MG63 (cell line): ENCODE data around the gene ABCG4. TPM values are rescaled to one million over a fixed set of nuclear protein-coding genes. Genes with fewer than 3 reads are reported as not detected.
A peak's percentile ranks its signal among the peaks of the same experiment; 100 is the strongest.
"Not testable (repeated sequence)": the region's sequence is repeated elsewhere in the genome, so short reads cannot be mapped to it uniquely, and the experiment has no call there.

Experiments
- DNase-seq: peaks from one replicate; pipeline ENCODE4 v3.0.0-alpha.2; 2020
- H3K27me3 ChIP-seq: fragments of 250-450 bp; sonication (Bioruptor Pico); 2 replicates; pipeline ENCODE4 v1.5.1; 2020; ENCODE audit warnings: mild to moderate bottlenecking, moderate library complexity
- H3K36me3 ChIP-seq: fragments of 250-450 bp; sonication (Bioruptor Pico); 2 replicates; pipeline ENCODE4 v1.5.1; 2020; ENCODE audit warnings: mild to moderate bottlenecking, moderate library complexity
- H3K4me3 ChIP-seq: fragments of 250-450 bp; sonication (Bioruptor Pico); 2 replicates; pipeline ENCODE4 v1.5.1; 2020; ENCODE audit warnings: mild to moderate bottlenecking, moderate library complexity
- H3K9me3 ChIP-seq: fragments of 250-450 bp; sonication (Bioruptor Pico); 2 replicates; pipeline ENCODE4 v1.5.1; 2020; ENCODE audit warnings: mild to moderate bottlenecking, moderate library complexity
- total RNA-seq: library from RNA; depleted of rRNA; stranded (reverse); fragments of >200 nt; shearing (Covaris generic); gene quantifications from 2 replicates; pipeline ENCODE4 v1.2.3, GENCODE V29; 2014; ENCODE audit warnings: low replicate concordance; rRNA removed

Gene ABCG4
- not detected in 2 replicates for total RNA-seq

GRCh38 chr11:119149018-119149785 is at the start of gene ABCG4:
Gene ABCG4, plus strand, starts transcription at chr11:119149052. Its CDS starts 914 bp downstream, at chr11:119149966.
- Histone ChIP-seq H3K9me3 (no peaks in the 10 kb centered on the region), H3K4me3 (peak within 1 kb of the TSS; percentile 51), H3K36me3 (no peaks in the 10 kb centered on the region), H3K27me3 (no peaks in the 10 kb centered on the region; the same call in 1 of the 2 replicates)
- DNase-seq = peak; percentile 17

GRCh38 chr11:119099711-119100110 is 49.1 kb upstream of the ABCG4 start:
- H3K9me3 ChIP-seq = no peaks in the 10 kb centered on the region
- no peak for DNase-seq
- H3K27me3 ChIP-seq = no peaks in the 10 kb centered on the region
- H3K36me3 ChIP-seq = peaks cover 40% of the 10 kb centered on the region
- H3K4me3 ChIP-seq = no peak overlapping the region; the same call in 1 of the 2 replicates

- H3K9me3 ChIP-seq = no peaks in the 10 kb centered on the region
- peak overlapping the region; percentile 97 for H3K4me3 ChIP-seq
- peak; percentile 34 for DNase-seq
- peaks cover 35% of the 10 kb centered on the region for H3K36me3 ChIP-seq
- H3K27me3 ChIP-seq = no peaks in the 10 kb centered on the region
These were observed 48.4 kb upstream of the ABCG4 start for GRCh38 chr11:119100246-119100970.

- no peaks in the 10 kb centered on the region for H3K9me3 ChIP-seq
- H3K36me3 ChIP-seq = peaks cover 32% of the 10 kb centered on the region
- H3K27me3 ChIP-seq = no peaks in the 10 kb centered on the region
- peak overlapping the region; percentile 97 for H3K4me3 ChIP-seq
- peak; percentile 60 for DNase-seq
These were observed 47.7 kb upstream of the ABCG4 start for GRCh38 chr11:119100994-119101758.

GRCh38 chr11:119101759-119102423 is 47.0 kb upstream of the ABCG4 start, which contains the start of gene DPAGT1:
Gene DPAGT1, minus strand, starts transcription at chr11:119101853. Its CDS starts 198 bp downstream, at chr11:119101655.
- H3K36me3 ChIP-seq = peaks cover 25% of the 10 kb centered on the region
- DNase-seq = peak; percentile 97
- H3K27me3 ChIP-seq = no peaks in the 10 kb centered on the region
- H3K9me3 ChIP-seq = no peaks in the 10 kb centered on the region
- H3K4me3 ChIP-seq = peak within 1 kb of the TSS; percentile 97

GRCh38 chr11:119103161-119103664 is 45.6 kb upstream of the ABCG4 start:
- not testable (repeated sequence) for DNase-seq, H3K27me3 ChIP-seq, H3K9me3 ChIP-seq
- H3K36me3 ChIP-seq = peaks cover 12% of the 10 kb centered on the region
- H3K4me3 ChIP-seq = peak overlapping the region; percentile 97

GRCh38 chr11:119103793-119104192 is 45.1 kb upstream of the ABCG4 start:
- no peaks in the 10 kb centered on the region for H3K27me3 ChIP-seq
- no peak overlapping the region for H3K4me3 ChIP-seq

GRCh38 chr11:119106564-119107537 is 42.0 kb upstream of the ABCG4 start, which contains the start of gene C2CD2L:
Gene C2CD2L, plus strand, starts transcription at chr11:119107344. Its CDS starts 398 bp downstream, at chr11:119107742.
- H3K9me3 ChIP-seq = no peaks in the 10 kb centered on the region
- peak; percentile 92 for DNase-seq
- H3K4me3 ChIP-seq = peak within 1 kb of the TSS; percentile 83
- H3K27me3 ChIP-seq = no peaks in the 10 kb centered on the region
- H3K36me3 ChIP-seq = peaks cover 9% of the 10 kb centered on the region

More at GRCh38 chr11:119103793-119104192, 45.1 kb upstream of the ABCG4 start:
- no peak for DNase-seq
- no peaks in the 10 kb centered on the region for H3K9me3 ChIP-seq
- peaks cover 6% of the 10 kb centered on the region for H3K36me3 ChIP-seq

- H3K27me3 ChIP-seq = no peaks in the 10 kb centered on the region
- H3K36me3 ChIP-seq = peaks cover 11% of the 10 kb centered on the region
- peak; percentile 18 for DNase-seq
- H3K9me3 ChIP-seq = no peaks in the 10 kb centered on the region
- peak overlapping the region; percentile 83 for H3K4me3 ChIP-seq
These were observed 41.2 kb upstream of the ABCG4 start for GRCh38 chr11:119107538-119108145.

GRCh38 chr11:119108146-119108856 is 40.6 kb upstream of the ABCG4 start:
- peak; percentile 17 for DNase-seq

GRCh38 chr11:119108857-119109221 is 40.0 kb upstream of the ABCG4 start:
- Histone ChIP-seq H3K4me3 (peak overlapping the region; percentile 83), H3K9me3 (no peaks in the 10 kb centered on the region), H3K36me3 (peaks cover 14% of the 10 kb centered on the region), H3K27me3 (no peaks in the 10 kb centered on the region)
- no peak for DNase-seq

More at GRCh38 chr11:119108146-119108856, 40.6 kb upstream of the ABCG4 start:
- no peaks in the 10 kb centered on the region for H3K9me3 ChIP-seq
- H3K36me3 ChIP-seq = peaks cover 11% of the 10 kb centered on the region
- H3K4me3 ChIP-seq = peak overlapping the region; percentile 83
- no peaks in the 10 kb centered on the region for H3K27me3 ChIP-seq

- Histone ChIP-seq H3K9me3 (no peaks in the 10 kb centered on the region), H3K4me3 (no peak overlapping the region), H3K36me3 (peaks cover 15% of the 10 kb centered on the region), H3K27me3 (no peaks in the 10 kb centered on the region)
- no peak for DNase-seq
These were observed 39.0 kb upstream of the ABCG4 start for GRCh38 chr11:119109843-119110242.

GRCh38 chr11:119110439-119110838 is 38.4 kb upstream of the ABCG4 start:
- peaks cover 16% of the 10 kb centered on the region for H3K36me3 ChIP-seq
- no peak for DNase-seq
- H3K27me3 ChIP-seq = no peaks in the 10 kb centered on the region
- no peaks in the 10 kb centered on the region for H3K9me3 ChIP-seq
- H3K4me3 ChIP-seq = no peak overlapping the region

GRCh38 chr11:119111361-119111925 is 37.4 kb upstream of the ABCG4 start:
- H3K36me3 ChIP-seq = peaks cover 18% of the 10 kb centered on the region
- no peak for DNase-seq

More at GRCh38 chr11:119111361-119111925, 37.4 kb upstream of the ABCG4 start:
- H3K4me3 ChIP-seq = no peak overlapping the region
- no peaks in the 10 kb centered on the region for H3K9me3 ChIP-seq
- H3K27me3 ChIP-seq = no peaks in the 10 kb centered on the region
